Motor neuron (in vitro differentiated cells): ENCODE results near the gene MLEC. TPM values are rescaled to one million over a fixed set of nuclear protein-coding genes. Genes with fewer than 3 reads are reported as not detected.

Experiments
- ATAC-seq, 8 experiments: fragments of 200-7000 bp; cut with Tn5 transposase; replicated peaks in 6 of 8; 2 replicates each; pipeline ENCODE4 v1.8.0; 2021; ENCODE audit warnings: mild to moderate bottlenecking in 8 of 8, moderate library complexity in 8 of 8
- H3K27ac ChIP-seq, 2 donors: fragments of 250-450 bp; sonication (Bioruptor Pico); 2 replicates each; pipeline ENCODE4 v1.9.0; 2021; ENCODE audit warnings: antibody characterized with exemption in 2 of 2, mild to moderate bottlenecking in 2 of 2, moderate library complexity in 1 of 2
- H3K4me1 ChIP-seq, 2 donors: fragments of 250-450 bp; sonication (Bioruptor Pico); replicated peaks in 1 of 2; 2 replicates each; pipeline ENCODE4 v1.6.1; 2021; ENCODE audit warnings: antibody characterized with exemption in 2 of 2, mild to moderate bottlenecking in 2 of 2, moderate library complexity in 1 of 2
- H3K4me3 ChIP-seq, 5 donors: fragments of 250-450 bp; sonication (Bioruptor Pico); 2 replicates each; pipeline ENCODE4 v1.9.0; 2021; ENCODE audit warnings: antibody characterized with exemption in 5 of 5, mild to moderate bottlenecking in 5 of 5, moderate library complexity in 4 of 5
- WGBS, 10 experiments: fragments of 450-650 bp; shearing (Covaris generic); methylation state at CpG; one replicate each; pipeline ENCODE4 v1.0.0; 2022; 5-methylcytosine and 5-hydroxymethylcytosine counted together
- in situ Hi-C, 9 experiments: fragments of 400-800 bp; cut with MboI; loops; one replicate each; pipeline ENCODE4 v1.15.0; 2021; ENCODE audit warnings: low sequenced_read_pairs in 9 of 9, low pct_unique_long_range_greater_than_20kb in 2 of 9; ENCODE audit not compliant: unreplicated experiment in 9 of 9
- total RNA-seq, 8 experiments: library from RNA; unstranded; fragments of 300-600 nt; gene quantifications; 2 replicates each; pipeline versions ENCODE4 v1.2.3 to v1.2.4, GENCODE V29; 2022

Gene MLEC
- total RNA-seq, 8 experiments from 2014 or later = 61.9 to 123 (median 84.1) TPM

GRCh38 chr12:120705618-120706017, 18.7 kb downstream of the MLEC start:
- WGBS, 10 experiments = 100% methylated on average over 1 of the region's 1 CpG; no CpG with 5 or more reads in 9 of the 10 experiments
- no peak for ATAC-seq
- Histone ChIP-seq H3K4me3 (no peak overlapping the region), H3K4me1 (peaks cover 7 to 16% of the 10 kb centered on the region in 2 donors), H3K27ac (no peak overlapping the region)
- in situ Hi-C loops = no loop called here

GRCh38 chr12:120706029-120706428, 19.1 kb downstream of the MLEC start:
- Histone ChIP-seq H3K4me1 (peaks cover 7 to 16% of the 10 kb centered on the region in 2 donors), H3K4me3 (no peak overlapping the region), H3K27ac (no peak overlapping the region)
- in situ Hi-C loops = no loop called here
- ATAC-seq = no peak
- WGBS, 10 experiments = 65 to 100% (median 90%) methylated on average over 2 to 5 of the region's 5 CpGs; no CpG with 5 or more reads in 1 of the 10 experiments

GRCh38 chr12:120708651-120709050, 21.7 kb downstream of the MLEC start:
- peak in 5 of 8 experiments; percentile 20 to 50 (median 35) for ATAC-seq
- WGBS, 10 experiments = 34 to 100% (median 54%) methylated on average over 1 to 2 of the region's 4 CpGs; no CpG with 5 or more reads in 5 of the 10 experiments

GRCh38 chr12:120710031-120710804, 23.3 kb downstream of the MLEC start, which contains the start of gene UNC119B:
Gene UNC119B, plus strand, starts transcription at chr12:120710458. Its CDS starts 17 bp downstream, at chr12:120710475.
- in situ Hi-C loops = loop anchor here in 3 of 9 experiments (10.0 kb wide), 1 partner anchor 125 kb away; the partner anchor contains the start of gene POP5 (in 3 of the 3)
- ATAC-seq = peak; percentile 79 to 86 (median 84)
- peak within 1 kb of the TSS; percentile 80 to 99 (median 90) for H3K4me3 ChIP-seq
- 0 to 1% (median 0%) methylated on average over 2 to 24 of the region's 76 CpGs; no CpG with 5 or more reads in 7 of the 10 experiments for WGBS, 10 experiments
- H3K4me1 ChIP-seq = peaks cover 14 to 21% of the 10 kb centered on the region in 2 donors
- H3K27ac ChIP-seq = peak within 1 kb of the TSS; percentile 80 to 82

More at GRCh38 chr12:120708651-120709050, 21.7 kb downstream of the MLEC start:
- in situ Hi-C loops = no loop called here
- Histone ChIP-seq H3K27ac (peak overlapping the region in 1 of 2 donors; percentile 31), H3K4me3 (no peak overlapping the region), H3K4me1 (peaks cover 14 to 21% of the 10 kb centered on the region in 2 donors)

- WGBS, 10 experiments = 0 to 4% (median 0%) methylated on average over 1 to 5 of the region's 31 CpGs; no CpG with 5 or more reads in 6 of the 10 experiments
- in situ Hi-C loops = loop anchor here in 3 of 9 experiments (10.0 kb wide), 1 partner anchor 126 kb away; the partner anchor contains the start of gene POP5 (in 3 of the 3)
- Histone ChIP-seq H3K4me3 (peak overlapping the region; percentile 80 to 99 (median 90)), H3K4me1 (peaks cover 14 to 21% of the 10 kb centered on the region in 2 donors), H3K27ac (peak overlapping the region; percentile 80 to 82)
- peak; percentile 28 to 58 (median 40) for ATAC-seq
Measured at GRCh38 chr12:120710805-120711296, 23.9 kb downstream of the MLEC start.

GRCh38 chr12:120711411-120711810, 24.5 kb downstream of the MLEC start:
- peak in 3 of 8 experiments; percentile 7 to 25 (median 10) for ATAC-seq
- H3K27ac ChIP-seq = no peak overlapping the region
- in situ Hi-C loops = loop anchor here in 3 of 9 experiments (10.0 kb wide), 1 partner anchor 127 kb away; the partner anchor contains the start of gene POP5 (in 3 of the 3)
- peak overlapping the region; percentile 80 to 99 (median 90) for H3K4me3 ChIP-seq
- peaks cover 14 to 21% of the 10 kb centered on the region in 2 donors for H3K4me1 ChIP-seq
- 0 to 40% (median 0%) methylated on average over 1 to 4 of the region's 6 CpGs; no CpG with 5 or more reads in 2 of the 10 experiments for WGBS, 10 experiments

DNA sequence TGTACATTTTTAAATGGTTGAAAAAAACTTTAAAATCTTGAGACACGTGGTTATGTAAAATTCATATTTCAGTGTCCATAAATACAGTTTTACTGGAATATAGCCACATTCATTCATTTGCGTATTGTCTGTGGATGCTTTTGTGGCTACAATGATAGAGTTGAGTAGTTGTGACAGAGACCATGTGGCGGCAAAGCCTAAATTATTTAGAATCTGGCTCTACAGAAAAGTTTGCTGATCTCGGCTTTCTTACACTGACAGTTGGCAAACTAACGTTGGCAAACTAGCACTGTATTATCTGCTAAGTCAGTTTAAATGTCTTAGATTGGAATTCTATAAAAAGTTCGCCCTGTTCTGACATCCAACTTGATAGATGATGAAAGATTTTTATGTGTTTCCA, 25.7 kb downstream of the MLEC start:
- no peak for ATAC-seq
- in situ Hi-C loops = loop anchor here in 3 of 9 experiments (10.0 kb wide), 1 partner anchor 128 kb away; the partner anchor contains the start of gene POP5 (in 3 of the 3)
- no peak overlapping the region for H3K4me3 ChIP-seq
- peaks cover 14 to 21% of the 10 kb centered on the region in 2 donors for H3K4me1 ChIP-seq
- WGBS, 10 experiments = 54 to 98% (median 79%) methylated on average over 3 to 6 of the region's 6 CpGs
- H3K27ac ChIP-seq = no peak overlapping the region

GRCh38 chr12:120713861-120714482, 27.0 kb downstream of the MLEC start:
- peak in 6 of 8 experiments; percentile 34 to 56 (median 45) for ATAC-seq
- Histone ChIP-seq H3K27ac (no peak overlapping the region), H3K4me1 (peaks cover 14 to 15% of the 10 kb centered on the region in 2 donors), H3K4me3 (no peak overlapping the region)
- in situ Hi-C loops = loop anchor here in 3 of 9 experiments (10.0 kb wide), 1 partner anchor 129 kb away; the partner anchor contains the start of gene POP5 (in 3 of the 3)
- 0 to 80% (median 17%) methylated on average over 1 to 3 of the region's 4 CpGs; no CpG with 5 or more reads in 3 of the 10 experiments for WGBS, 10 experiments

GRCh38 chr12:120718055-120718454, 31.1 kb downstream of the MLEC start:
- no peaks in the 10 kb centered on the region for H3K4me1 ChIP-seq
- no peak overlapping the region for H3K27ac ChIP-seq
- in situ Hi-C loops = loop anchor here in 3 of 9 experiments (10.0 kb wide), 1 partner anchor 133 kb away; the partner anchor contains the start of gene POP5 (in 3 of the 3)
- no peak overlapping the region for H3K4me3 ChIP-seq
- ATAC-seq = no peak
- 90 to 93% (median 93%) methylated on average over 5 to 7 of the region's 9 CpGs; no CpG with 5 or more reads in 7 of the 10 experiments for WGBS, 10 experiments

DNA sequence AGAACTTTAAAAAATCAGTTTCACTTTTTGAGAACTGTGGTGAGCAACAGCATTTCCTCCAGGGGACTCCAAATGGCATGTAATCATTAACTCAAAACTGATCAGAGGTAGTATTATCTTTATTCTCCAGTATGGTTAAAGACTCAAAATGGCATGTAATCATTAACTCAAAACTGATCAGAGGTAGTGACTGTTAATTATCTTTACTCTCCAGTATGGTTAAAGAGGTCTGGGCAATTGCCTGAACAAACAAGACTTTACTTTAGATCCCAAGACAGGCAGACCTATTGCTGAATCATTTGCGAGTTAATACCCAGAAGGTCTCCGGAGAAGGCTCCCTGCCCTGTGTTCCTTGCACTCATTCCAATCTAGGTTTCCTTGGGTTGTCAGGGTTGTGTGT, 32.1 kb downstream of the MLEC start:
- Histone ChIP-seq H3K27ac (no peak overlapping the region), H3K4me3 (no peak overlapping the region), H3K4me1 (no peaks in the 10 kb centered on the region)
- in situ Hi-C loops = loop anchor here in 3 of 9 experiments (10.0 kb wide), 1 partner anchor 134 kb away; the partner anchor contains the start of gene POP5 (in 3 of the 3)
- WGBS, 10 experiments = 60 to 100% (median 85%) methylated on average over 1 to 2 of the region's 2 CpGs; no CpG with 5 or more reads in 4 of the 10 experiments
- no peak for ATAC-seq

DNA sequence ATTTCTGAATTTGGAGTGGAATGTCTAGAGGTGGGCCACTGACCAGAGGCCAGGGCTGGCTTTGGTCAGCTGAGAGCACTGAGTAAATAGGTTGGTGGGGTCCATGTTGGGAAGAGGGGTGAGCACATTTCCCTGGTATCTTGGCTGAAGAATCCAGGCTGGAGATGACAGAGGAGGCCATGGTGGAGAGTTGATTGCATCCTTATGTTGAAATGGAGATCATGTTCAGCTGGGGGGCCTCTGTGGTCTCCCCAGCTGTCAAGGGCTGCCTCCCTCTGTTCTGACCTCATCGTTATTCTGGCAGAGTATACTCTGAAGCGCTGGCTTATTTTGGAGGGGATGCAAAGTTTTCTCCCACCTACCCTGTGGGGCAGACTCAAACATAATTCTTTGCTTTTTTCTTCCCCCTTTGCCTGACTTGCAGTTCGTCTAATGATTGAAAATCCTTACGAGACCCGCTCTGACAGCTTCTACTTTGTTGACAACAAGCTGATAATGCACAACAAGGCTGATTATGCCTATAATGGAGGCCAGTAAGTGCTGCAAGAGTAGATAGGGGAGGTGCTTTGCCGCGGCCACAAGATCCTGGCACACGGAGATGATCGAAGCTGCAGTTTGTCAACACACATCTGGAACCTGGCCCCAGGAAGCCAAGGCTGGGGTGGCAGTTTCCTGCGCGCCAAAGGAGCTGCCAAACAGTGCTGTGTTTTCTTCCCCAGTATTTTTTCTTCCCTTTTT, 32.7 kb downstream of the MLEC start:
- Histone ChIP-seq H3K4me3 (no peak overlapping the region), H3K27ac (no peak overlapping the region), H3K4me1 (peaks cover 0 to 1% of the 10 kb centered on the region in 2 donors)
- no peak for ATAC-seq
- in situ Hi-C loops = loop anchor here in 3 of 9 experiments (10.0 kb wide), 1 partner anchor 135 kb away; the partner anchor contains the start of gene POP5 (in 3 of the 3)
- WGBS, 10 experiments = 40 to 100% (median 90%) methylated on average over 2 to 9 of the region's 11 CpGs; no CpG with 5 or more reads in 2 of the 10 experiments
